ENCODE results near the gene TMEM120A. TPM values are rescaled to one million over a fixed set of nuclear protein-coding genes. Genes with fewer than 3 reads are reported as not detected.
"Not testable (repeated sequence)": the region's sequence is repeated elsewhere in the genome, so short reads cannot be mapped to it uniquely, and the experiment has no call there.

Gene TMEM120A
- total RNA-seq: 33.4 and 41.8 TPM in 2 replicates
- long read RNA-seq, transcript TMEM120A-214 (12 exons, 1,456 nt): major isoform, 9 of 14 reads
- long read RNA-seq, partial matches to known transcripts: 0 of 14 reads
- long read RNA-seq, other reads (novel, unspliced or antisense): 3 of 14 reads

- H3K27ac Mint-ChIP-seq (ENCODE audit: unreplicated experiment): peak within 1 kb of the TSS; percentile 84
- peak; percentile 33 for TF ChIP-seq CTCF (conservative IDR thresholded peaks at IDR 0.05)
- H3K4me3 Mint-ChIP-seq: peak within 1 kb of the TSS; percentile 87
- H3K9me3 Mint-ChIP-seq: no peaks in the 10 kb centered on the region
- peak; percentile 92 for DNase-seq (ENCODE audit: low read depth, low spot score)
- H3K4me1 Mint-ChIP-seq: peaks cover 30% of the 10 kb centered on the region
- peaks cover 3% of the 10 kb centered on the region for H3K27me3 Mint-ChIP-seq (ENCODE audit: low read depth)
- H3K36me3 Mint-ChIP-seq (ENCODE audit: low read depth): peaks cover 13% of the 10 kb centered on the region
Measured at GRCh38 chr7:75994388-75995051, at the start of gene TMEM120A. Gene TMEM120A, minus strand, starts transcription at chr7:75994595. Its CDS starts 25 bp downstream, at chr7:75994570.

GRCh38 chr7:76040126-76040525, 45.7 kb upstream of the TMEM120A start:
- DNase-seq (ENCODE audit: low read depth, low spot score): no peak
- H3K9me3 Mint-ChIP-seq: no peaks in the 10 kb centered on the region
- H3K4me3 Mint-ChIP-seq: no peak overlapping the region
- H3K27ac Mint-ChIP-seq (ENCODE audit: unreplicated experiment): no peak overlapping the region
- no peaks in the 10 kb centered on the region for H3K27me3 Mint-ChIP-seq (ENCODE audit: low read depth)
- peaks cover 2% of the 10 kb centered on the region for H3K36me3 Mint-ChIP-seq (ENCODE audit: low read depth)
- no peaks in the 10 kb centered on the region for H3K4me1 Mint-ChIP-seq
- no peak for TF ChIP-seq CTCF (conservative IDR thresholded peaks at IDR 0.05)

DNA sequence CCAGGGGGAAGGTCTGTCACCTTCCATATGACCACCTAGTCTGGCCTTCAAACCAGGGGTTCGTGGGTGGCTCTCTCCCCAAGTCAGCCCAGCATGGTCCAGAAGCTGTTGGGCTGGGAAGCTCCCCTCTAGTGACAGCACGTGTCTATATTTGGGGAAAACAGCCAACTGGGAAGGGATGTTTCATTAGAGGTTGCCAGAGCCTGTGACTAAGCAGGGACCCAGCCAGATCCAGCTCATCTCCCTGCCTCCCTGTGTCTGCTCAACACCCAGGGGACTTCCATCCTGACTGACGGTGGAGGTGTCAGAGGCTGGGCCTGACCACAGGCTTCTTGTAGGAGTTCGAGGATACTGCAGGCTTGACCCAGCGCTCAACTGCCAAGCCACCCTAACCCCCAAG, 42.9 kb upstream of the TMEM120A start:
- DNase-seq (ENCODE audit: low read depth, low spot score): no peak
- Mint-ChIP-seq H3K4me3 (no peak overlapping the region), H3K27me3 (ENCODE audit: low read depth) (no peaks in the 10 kb centered on the region), H3K9me3 (no peaks in the 10 kb centered on the region), H3K4me1 (no peaks in the 10 kb centered on the region), H3K27ac (ENCODE audit: unreplicated experiment) (no peak overlapping the region), H3K36me3 (ENCODE audit: low read depth) (peaks cover 2% of the 10 kb centered on the region)
- TF ChIP-seq CTCF (conservative IDR thresholded peaks at IDR 0.05): no peak

DNA sequence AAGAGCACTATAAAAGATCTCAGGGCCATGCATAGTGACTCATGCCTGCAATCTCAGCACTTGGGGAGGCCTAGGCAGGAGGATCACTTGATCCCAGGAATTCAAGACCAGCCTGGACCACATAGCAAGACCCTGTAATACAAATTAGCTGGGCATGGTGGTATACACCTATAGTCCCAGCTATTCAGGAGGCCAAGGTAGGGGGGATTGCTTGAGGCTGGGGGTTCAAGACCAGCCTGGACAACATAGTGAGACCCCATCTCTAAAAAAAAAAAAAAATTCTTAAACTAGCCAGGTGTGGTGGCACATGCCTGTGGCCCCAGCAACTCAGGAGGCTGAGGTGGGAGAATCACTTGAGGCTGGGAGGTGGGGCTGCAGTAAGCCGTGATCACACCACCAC, 37.6 kb upstream of the TMEM120A start:
- Mint-ChIP-seq H3K4me1 (no peaks in the 10 kb centered on the region), H3K4me3 (no peak overlapping the region), H3K36me3 (ENCODE audit: low read depth) (peaks cover 2% of the 10 kb centered on the region), H3K27ac (ENCODE audit: unreplicated experiment) (no peak overlapping the region), H3K27me3 (ENCODE audit: low read depth) (no peaks in the 10 kb centered on the region), H3K9me3 (no peaks in the 10 kb centered on the region)
- no peak for DNase-seq (ENCODE audit: low read depth, low spot score)
- no peak for TF ChIP-seq CTCF (conservative IDR thresholded peaks at IDR 0.05)

DNA sequence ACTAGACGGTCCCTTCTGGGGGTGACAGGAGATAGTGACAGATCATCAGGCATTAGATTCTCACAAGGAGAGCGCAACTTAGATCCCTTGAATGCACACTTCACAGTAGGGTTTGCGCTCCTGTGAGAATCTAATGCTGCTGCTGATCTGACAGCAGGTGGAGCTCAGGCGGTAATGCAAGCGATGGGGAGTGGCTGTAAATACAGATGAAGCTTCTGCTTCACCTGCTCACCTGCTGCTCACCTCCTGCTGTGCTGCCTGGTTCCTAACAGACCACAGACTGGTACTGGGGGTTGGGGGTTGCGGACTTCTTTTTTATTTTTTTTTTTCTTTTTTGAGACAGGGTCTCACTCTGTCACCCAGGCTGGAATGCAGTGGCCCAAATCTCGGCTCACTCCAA, 35.3 kb upstream of the TMEM120A start:
- H3K36me3 Mint-ChIP-seq (ENCODE audit: low read depth); H3K4me3 Mint-ChIP-seq; DNase-seq (ENCODE audit: low read depth, low spot score); H3K4me1 Mint-ChIP-seq; H3K27me3 Mint-ChIP-seq (ENCODE audit: low read depth); H3K27ac Mint-ChIP-seq (ENCODE audit: unreplicated experiment); H3K9me3 Mint-ChIP-seq: not testable (repeated sequence)

DNA sequence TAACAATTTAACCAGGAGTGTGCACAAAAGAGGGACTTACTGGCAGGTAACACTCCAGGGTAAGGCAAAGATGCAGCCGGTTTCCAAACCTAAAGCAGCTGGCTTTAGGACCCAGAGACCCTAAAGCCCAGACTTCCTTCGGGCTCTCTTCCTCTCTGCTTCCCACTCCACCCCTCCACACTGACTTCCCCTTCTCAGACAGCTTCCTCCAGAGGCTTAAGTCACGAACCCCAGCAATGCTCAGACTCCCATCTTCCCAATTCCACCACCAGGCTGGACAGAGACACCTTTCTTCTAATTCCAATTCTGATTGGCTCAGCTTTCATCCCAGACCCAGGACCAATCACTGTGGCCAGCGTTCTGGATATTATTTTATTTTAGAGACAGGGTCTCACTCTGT, 28.6 kb upstream of the TMEM120A start:
- no peak for DNase-seq (ENCODE audit: low read depth, low spot score)
- Mint-ChIP-seq H3K9me3 (no peaks in the 10 kb centered on the region), H3K27ac (ENCODE audit: unreplicated experiment) (peak overlapping the region; percentile 31), H3K36me3 (ENCODE audit: low read depth) (peaks cover 14% of the 10 kb centered on the region), H3K27me3 (ENCODE audit: low read depth) (no peaks in the 10 kb centered on the region), H3K4me1 (peaks cover 3% of the 10 kb centered on the region), H3K4me3 (no peak overlapping the region)
- no peak for TF ChIP-seq CTCF (conservative IDR thresholded peaks at IDR 0.05)
